GM20431 (cell line): Measurements from ENCODE around the gene TREM2.

ENCODE experiments used
- in situ Hi-C: fragments of 300-500 bp; cut with MseI, MboI; formaldehyde crosslinking; loops from one replicate; pipeline ENCODE4 v1.15.0; 2020; ENCODE audit warnings: low sequenced_read_pairs; ENCODE audit not compliant: unreplicated experiment

TREM2 gene

DNA sequence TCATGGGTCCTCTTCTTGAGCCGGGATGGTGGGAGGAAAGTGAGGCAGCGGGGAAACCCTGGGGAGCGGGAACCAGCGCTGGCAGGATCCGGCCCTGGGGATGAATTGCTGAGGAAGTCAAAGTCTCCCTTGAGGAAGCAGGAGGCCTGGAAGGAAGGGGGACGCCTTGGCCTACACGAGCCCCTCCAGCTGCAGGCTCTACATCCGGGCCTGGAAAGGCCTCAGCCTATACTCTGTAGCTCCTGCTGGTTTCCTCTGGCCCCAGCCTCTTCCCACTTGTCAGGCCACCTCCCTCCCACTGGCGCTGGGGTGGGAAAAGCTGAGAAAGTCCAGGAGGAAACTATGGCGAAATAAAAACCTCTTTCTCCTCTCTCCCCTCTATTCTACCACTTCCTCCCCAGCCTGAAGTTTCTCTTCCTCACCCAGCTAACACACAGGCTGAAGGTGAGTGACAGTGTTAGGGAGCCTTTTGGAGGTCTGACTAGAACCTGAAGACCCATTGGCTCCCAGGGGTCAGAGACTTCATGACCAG, 23.2 kb upstream of the TREM2 start:
- in situ Hi-C loops = no loop called here

DNA sequence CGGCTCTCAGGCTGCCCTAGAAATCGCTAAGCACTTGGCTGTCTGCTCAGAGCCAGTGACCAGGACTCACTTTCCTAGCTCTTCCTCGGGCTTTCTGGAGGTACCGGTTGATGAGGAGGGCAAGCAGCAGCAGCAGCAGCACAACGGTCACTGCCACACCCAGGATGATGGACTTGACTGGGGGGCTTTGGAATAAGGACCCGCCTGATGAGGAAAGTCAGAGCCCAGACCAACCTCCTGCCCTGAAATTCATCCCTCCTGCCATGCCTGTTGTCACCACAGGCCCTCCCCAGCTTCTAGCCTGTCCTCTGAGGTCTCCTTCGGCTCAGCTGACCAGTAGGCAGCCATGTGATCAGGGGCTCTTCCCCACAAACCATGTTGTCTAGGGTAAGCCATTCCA, 21.8 kb upstream of the TREM2 start:
- in situ Hi-C loops = no loop called here

DNA sequence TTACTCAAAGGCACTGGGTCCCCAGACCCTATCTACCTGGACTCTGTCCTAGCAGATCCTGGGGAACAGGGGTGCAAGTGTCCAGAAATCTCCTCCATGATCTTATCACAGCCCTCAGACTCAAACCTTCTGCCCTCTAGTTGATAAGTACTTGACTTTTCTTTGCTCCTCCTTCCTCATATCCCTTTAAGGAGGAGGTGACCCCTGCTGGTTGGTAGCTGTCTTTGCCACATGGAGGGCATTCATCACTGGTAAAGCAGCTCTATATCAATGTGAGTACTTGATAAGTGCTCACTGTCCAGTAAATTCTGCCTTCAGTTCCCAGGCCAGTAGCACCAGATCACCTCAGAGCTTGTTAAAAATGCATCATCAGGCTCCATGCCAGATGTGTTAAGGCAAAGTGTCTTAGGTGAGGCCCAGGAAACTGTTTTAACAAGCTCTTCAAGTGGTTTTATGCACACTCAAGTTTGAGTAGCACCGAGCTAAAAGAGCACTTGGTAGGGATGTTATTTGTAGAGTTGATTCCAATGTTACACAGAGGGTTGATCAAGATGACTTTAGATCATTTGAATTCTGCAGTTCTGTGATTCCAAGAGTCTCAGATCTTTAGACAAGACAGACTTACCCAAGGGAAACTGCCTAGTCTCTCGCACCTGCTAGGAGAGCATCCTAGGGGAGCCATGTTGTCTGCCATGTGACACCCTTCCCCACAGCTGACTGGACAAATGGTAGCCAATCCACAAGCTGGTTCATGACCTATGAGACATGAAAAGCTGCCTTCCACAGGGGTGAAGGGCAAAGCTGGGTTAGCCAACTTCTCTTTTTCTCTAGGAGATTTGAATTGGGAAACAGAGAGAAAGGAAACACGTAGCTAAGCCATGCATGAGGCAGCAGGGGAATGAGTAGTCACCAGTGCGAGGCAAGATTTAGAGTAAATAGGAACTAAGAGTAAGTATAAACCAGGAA, 19.4 kb upstream of the TREM2 start:
- in situ Hi-C loops = no loop called here

DNA sequence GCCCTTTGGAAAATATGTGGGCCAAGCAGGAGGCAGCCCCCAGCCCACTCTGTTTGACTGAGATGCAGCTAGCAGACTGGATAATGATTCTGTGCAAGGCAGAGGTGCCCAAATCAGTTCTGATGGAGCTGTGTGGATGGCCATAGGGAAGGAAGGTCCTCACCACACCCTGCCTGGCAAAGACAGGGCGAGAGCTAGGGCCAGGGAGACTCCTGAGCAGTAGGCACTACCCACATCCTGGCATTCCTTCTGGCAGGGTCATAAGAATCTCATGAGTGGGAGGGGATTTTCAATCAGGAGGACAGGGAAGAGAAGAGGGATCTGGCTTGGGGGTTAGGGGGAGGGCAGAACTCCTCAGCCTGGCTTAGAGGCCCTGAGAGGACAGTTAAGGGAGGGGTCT, 18.6 kb upstream of the TREM2 start:
- in situ Hi-C loops = no loop called here

DNA sequence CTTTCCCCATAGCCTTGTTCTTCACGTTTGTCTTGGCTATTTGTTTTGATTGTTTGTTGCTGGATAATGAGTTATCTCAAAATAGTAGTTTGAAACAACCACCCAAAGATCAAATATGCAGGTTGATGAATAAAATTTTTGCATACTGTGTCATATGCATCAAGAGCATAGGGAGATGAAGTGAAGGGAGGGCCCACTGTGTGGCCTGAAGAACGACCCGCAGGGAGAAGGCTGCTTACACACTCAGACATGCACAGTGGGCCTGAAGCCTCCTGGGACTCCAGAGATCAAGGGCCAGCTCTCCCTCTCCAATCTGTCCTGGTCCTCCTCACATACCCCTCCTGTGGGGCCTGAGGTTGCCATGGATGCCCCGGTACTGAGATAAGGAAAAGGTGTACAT, 16.2 kb upstream of the TREM2 start:
- in situ Hi-C loops = no loop called here

DNA sequence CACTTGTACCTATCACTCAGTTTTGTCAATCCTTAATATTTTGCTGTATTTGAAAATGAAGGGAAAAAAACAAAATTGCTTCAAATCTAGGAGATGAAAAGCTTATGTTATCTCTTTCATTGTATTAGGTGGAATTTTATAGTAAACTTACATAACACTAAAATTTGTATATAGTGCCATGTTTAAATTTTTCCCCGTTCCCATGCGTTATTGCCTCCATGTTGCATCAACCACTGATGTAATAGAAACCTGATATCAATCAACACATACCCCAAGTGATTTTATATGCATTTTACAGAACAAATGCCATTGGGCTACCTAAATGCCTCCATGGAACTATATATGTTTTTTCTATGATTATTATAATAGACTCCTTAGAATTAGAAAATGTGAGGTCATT, 14.8 kb upstream of the TREM2 start:
- in situ Hi-C loops = no loop called here

DNA sequence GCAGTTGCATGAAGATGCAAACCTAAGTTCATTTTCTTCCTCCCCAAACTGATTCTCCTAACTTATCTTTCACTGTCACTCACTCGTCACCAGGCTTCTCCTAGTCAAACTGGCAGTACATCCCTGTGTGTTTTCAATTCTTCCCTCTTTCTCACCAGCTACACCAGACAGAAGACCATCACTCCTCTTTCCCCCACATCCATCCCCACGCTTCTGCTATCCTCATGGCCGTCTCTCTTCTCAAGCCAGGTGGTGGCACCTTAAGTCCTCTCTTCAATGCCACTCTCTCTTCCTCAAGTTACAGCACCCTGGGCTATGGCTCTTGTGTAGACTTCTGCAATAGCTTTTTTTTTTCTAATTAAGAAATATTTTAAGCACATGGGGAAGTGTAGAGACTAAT, 14.4 kb upstream of the TREM2 start:
- in situ Hi-C loops = no loop called here

DNA sequence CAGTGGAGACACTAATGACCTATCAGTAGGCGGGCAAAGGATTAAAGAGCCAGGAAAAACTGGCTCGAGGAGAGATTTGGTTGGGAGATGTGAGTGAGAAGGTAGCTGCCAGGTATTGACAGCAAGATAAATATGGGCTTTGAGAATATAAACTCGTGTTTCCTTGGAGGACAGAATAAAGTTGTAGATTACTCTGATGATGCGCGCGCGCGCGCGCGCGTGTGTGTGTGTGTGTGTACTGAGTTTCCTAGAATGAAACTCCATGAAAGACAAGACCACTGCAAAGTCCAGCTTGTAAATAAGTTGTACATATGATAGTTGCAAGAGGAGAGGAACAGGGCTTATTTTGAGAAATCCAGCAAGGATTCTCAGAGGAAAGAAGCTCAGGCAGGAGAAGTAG, 13.3 kb upstream of the TREM2 start:
- in situ Hi-C loops = no loop called here

DNA sequence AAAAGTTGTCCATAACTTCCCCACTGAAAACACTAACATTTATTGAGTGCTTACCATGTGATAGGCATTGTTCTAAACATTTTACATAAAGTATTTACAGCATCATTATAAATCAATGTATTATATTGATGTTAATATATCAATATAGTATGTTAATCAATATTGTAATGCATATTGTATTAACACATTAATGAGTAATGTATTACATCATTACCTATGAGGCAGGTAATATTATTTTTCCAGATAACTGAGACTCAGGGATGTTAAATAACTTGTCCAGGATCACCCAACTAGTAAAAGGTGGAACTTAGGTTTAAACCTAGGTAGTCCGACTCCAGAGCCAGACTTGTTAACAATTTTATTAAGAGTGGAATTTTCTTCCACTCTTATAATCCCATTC, 12.2 kb upstream of the TREM2 start:
- in situ Hi-C loops = no loop called here

DNA sequence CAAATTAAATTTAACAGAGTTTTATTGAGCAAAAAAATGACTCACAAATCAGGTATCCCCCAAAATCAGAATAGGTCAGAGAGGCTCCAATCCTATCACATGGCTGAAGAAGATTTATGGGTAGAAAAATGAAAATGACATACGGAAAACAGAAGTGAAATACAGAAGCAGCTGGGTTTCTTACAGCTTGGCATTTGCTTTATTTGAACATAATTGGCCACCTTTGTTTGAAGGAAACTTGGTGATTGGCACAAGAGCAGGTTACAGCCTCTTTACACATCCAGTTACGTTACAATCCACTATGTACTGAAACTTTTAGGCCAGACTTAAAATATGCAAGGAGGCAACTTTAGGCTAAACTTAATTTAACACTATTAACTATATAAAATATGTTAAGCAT, 11.7 kb upstream of the TREM2 start:
- in situ Hi-C loops = no loop called here

DNA sequence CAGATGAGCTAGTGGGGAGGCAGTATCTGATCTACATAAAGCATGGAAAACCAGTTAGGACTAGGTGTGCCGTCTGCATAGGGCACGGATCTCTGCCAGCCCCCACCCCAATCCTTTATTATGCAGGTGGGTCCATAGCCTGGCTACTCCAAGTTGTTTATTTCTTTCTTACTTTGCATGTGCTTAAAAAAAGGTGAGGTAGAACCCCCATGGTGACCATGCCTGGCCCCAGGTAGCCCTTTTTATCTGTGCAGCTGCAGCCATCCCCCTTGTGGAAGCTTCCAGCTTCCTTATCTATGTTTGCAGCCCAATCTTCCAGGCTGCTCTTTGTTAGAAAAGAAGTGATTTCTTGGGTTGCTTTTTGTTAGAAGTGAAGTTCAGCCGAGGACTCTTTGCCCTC, 9.0 kb upstream of the TREM2 start:
- in situ Hi-C loops = no loop called here

DNA sequence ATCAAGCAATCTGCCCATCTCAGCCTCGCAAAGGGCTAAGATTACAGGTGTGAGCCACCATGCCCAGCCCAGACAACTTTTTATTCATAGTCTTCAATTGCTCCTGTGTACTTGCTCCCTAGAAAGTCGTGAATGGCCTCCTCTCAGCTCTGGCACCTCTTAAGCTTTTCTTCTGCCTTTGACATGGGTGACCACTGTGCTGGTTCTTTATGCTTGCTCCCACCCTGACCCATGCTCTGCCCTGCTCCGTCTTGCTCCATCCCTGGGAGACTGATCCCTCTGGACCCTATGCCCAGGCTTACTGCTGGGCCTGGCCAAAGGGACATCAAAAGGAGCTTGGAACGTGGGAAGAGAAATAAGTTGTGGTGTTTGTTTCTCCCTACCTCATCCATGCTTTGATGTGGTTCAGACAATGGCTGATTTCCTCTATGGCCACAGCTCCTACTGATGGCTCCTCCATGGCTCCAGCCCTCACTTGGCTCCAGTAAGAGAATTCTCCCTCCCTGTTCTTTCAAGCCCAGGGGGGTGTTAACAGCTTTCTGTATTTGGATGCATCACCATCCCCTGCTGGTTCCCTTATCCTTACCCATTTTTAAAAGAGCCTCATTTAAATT, 7.7 kb upstream of the TREM2 start:
- in situ Hi-C loops = no loop called here

DNA sequence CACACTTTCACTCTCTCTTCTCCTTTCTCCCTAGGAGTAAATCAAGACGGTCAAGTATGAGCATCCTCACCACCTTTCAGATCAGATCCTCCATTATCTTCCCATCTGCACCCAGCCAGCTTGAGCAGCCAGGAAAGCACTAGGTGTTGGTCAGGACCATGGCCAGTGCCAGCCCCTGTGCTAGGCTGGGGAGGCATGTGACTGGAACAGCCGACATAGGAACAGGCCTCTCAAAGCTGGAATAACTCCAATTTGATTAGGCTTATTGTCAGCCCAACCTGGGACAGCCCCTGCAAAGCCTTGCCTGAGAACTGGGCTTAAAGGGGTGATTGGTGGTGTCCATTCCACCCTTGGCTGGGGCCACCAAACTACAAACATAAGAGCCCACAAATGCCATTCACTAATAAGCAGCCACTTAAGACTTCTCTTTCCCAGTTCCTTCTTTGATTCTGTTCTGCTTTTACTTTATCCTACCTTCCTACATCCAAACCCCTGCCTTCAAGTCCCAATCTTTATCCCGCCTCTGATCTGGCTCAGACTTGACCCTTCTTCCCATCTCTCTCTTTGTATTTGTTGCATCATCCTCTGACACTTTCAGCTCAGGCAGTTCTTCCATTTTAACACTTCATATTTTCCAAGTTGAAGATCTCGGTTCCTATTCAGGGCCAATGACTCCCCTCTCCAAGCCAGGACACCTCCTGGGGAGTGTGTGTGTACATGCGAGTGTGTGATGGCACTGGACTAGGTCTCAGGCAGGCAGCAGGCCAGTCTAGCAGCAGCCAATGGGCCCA, 4.5 kb upstream of the TREM2 start:
- in situ Hi-C loops = no loop called here

DNA sequence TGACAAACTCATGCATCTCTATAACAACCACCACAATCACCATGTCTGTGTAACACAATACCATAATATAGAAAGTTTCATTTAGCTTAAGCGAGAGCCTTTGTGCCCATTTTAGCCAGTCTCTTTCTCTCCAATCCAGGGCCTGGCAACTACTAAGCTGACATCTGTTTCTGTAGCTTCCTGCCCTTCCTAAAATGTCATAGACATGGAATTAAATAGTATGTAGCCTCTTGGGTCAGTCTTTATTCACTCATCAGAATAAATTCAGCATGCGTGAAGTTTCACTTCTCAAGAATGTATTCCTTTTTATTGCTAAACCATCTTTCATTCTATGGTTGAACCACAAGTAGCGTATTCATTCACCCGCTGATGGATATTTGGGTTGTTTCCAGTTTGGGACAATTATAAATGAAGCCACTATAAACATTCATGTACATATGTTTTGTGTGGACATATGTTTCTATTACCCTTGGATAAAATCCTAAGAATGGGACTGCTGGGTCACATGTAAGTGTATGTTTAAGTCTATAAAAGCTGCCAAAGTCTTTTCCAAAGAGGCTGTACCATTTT, 1.7 kb upstream of the TREM2 start:
- in situ Hi-C loops = no loop called here

DNA sequence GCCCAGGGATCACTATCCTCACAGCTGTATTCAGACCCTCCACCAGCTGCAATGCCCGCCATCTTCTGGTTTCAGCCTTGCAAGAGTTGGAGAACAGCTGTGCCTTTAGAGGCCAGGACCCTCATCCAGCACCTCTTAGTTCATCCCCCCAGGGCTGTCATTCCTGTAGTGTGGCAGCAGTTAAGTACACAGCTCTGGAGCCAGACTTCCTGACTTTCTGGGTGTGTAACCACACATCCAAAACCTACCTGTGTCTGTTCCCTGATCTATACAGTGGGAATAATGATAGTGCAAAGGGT, 452 bp upstream of the TREM2 start:
- in situ Hi-C loops = no loop called here

DNA sequence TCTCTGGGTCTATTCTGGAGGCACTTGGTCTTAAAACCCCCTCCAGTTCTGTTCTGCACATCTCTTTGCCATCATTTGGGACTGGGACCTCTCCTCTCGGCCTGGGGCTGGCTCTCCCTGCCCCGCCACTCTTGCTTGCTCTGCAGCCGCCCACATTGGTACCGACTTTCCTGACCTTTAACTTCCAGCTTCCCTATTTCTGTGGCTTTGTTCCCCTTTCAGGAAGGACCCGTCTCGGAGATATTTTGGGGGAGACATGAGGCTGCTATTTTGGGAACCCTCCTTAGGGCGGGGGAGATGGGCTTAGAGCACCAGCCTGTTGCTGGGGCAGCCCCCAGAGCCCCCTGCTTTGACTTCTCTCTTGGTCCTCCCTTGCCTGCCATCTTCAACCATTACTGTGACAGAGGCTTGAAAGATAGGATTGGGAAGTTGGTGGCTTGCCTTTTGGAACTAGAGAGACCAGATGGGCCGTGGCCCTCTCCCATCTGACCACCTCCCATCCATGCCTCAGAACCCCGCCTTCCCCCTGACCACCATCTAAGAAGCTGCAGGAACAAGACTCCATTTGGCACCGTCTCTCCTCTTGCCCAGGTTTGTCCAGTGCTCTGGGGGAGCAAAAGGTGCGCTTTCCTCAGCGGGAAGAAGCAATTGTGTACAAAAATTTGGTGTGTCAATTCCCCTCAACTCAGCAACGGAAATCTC, 914 bp downstream of the TREM2 start:
- in situ Hi-C loops = no loop called here

DNA sequence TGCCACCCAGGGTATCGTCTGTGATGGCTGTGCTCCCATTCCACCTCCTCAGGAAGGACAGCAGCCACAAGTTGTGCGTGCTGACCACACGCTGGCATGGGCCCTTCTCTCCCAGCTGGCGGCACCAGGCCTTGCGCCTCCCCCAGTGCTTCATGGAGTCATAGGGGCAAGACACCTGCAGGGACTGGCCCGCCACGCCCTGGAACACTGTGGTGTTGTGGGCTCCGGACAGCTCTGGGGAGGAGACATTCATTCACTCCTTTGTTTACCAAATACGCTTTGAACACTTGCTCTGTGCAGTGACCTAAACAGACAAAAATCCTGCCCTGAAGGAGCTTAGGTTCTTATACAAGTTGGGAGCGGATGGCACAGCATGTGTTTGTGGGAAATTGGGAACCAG, 1.5 kb downstream of the TREM2 start:
- in situ Hi-C loops = no loop called here

DNA sequence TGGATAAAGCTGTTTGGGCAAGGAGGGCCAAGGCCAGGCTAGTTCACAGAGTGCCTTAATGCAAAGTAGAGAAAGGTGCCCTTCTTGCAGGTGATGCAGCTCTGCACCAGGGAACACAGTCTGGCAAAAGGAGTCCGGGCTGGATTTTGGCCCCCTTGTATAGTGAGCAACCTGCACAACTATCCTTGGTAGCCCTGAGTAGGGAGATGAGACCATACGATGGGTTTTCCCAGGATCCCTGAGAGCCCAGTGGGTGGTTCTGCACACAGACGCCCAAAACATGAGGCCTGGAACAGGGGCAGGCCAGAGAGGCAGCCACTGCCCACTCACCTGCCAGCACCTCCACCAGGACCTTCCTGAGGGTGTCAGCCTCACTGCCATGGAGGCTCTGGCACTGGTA, 2.0 kb downstream of the TREM2 start:
- in situ Hi-C loops = no loop called here

DNA sequence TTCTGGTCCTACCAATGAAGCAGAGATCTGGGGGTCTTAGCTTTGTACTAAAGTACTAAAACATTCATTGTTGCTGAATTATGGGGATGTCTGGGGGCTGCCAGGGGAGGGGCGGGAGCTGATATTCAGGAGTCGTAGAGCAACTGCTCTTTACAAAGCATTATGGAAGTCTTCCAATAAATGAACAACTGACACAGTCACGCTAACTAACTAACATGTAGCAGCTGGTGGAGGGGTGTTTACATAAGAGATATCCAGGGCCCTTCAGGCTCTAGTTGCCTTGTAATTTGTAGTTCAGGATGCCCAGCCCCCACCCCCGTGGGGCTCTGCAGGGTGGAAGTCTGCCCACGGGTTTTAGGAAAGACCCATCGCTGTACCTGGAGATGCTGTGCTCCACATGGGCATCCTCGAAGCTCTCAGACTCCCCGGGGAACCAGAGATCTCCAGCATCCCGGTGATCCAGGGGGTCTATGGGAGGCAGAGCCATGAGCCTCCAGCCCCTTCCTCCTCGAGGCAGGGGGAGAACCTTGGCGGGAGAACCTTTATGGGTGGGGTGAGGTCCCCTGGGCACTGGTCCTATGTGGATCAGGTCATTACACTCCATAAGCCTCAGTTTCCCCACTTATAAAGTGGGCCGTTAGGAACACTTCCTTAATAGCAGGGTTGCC, 3.4 kb downstream of the TREM2 start:
- in situ Hi-C loops = no loop called here
